Measurements from ENCODE around the gene CYRIA.

Gene CYRIA

DNA sequence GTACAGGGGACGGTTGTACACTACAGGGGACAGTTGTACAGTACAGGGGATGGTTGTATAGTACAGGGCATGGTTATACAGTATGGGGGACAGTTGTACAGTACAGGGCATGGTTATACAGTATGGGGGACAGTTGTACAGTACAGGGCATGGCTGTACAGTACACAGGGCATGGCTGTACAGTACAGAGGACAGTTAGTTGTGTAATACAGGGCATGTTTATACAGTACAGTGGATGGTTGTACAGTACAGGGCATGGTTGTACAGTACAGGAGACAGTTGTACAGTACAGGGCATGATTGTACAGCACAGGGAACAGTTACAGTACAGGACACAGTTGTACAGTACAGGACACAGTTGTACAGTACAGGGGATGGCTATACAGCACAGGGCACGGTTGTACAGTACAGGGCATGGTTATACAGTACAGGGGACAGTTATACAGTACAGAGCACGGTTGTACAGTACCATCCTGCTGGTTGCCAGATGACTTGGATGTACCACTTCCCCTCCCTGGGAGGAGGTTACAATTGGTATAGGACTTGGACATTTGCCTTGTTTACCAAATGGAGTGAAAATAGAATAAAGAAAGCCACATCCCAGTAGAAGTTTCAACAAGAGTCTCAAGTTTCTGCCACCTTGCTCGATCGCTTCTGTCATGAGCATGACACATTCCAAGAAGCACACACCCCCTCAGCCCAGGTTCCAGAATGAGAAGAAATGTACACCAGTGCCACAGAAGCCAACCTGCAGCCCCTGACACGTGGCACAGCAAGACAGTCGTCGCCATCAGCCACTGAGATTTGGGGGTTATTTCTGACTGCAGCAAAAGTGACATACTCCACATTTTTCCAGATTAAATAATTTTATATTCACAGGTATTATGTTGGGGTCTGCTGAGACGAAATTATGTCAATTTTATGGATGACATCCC lies 16.0 kb downstream of the CYRIA start:
- DNase-seq, result no peak

DNA sequence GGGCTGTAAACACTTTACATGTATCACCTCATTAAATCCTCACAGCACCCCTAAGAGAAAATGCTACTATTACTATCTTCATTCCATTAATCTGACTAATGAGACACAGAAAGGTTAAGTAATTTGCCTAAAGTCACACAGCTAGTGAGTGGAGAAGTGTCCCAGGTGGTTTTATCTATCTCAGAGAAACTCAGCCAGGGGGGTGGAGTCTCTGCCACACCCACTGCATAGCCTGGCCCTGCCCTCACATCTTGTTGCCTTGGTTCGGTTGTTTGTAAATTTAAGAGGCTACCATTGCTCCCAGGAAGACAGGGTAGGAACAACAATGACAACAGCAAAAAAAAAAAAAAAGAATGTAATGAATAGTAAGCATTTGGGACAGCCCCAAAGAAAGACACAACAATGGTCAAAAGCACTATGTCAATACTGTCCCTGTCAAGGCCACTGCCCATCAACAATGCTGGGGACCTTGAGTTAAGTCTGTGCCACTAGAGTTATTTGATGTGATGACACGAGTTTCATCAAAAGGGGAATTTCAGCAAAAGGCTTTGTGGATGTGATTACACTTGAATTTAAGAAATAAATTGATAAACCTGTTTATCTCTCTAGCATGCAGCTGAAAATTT lies 17.5 kb downstream of the CYRIA start:
- DNase-seq, result no peak

DNA sequence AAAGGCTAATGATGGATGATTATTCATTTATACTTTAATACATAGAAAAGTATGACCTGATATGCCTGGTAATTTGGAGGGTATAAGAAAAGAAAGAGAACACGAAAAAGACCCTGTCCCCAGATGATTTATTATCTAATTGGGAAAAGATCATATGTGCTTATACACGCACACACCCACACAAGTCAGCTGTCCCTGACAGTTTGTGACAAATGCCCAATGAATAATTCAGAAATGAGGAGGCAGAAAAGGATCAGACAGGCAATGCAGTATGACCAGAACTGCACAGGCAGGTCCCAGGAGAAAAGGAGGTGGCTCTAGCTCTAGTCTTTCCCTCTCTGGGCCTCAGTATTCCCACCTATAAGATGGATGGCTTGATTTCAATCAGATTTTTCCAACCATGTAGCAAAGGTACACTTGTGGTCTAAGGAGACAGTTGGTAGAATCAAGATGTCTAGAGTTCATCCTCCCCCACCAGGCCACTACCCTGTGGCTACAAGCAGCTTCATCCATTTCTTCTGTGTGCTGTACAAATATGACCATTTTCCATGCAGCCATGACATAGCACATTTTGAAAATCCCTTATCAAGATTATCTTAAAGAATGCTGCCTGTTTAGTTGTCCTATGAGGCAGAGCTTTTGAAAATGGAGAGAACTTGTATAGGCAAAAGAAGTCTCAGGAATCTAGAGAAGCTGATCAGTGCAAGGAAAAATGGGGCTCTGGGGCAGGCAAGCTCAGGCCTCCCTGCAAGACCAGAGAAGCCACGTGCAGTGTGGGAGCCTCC lies 19.7 kb downstream of the CYRIA start:
- DNase-seq, result no peak

DNA sequence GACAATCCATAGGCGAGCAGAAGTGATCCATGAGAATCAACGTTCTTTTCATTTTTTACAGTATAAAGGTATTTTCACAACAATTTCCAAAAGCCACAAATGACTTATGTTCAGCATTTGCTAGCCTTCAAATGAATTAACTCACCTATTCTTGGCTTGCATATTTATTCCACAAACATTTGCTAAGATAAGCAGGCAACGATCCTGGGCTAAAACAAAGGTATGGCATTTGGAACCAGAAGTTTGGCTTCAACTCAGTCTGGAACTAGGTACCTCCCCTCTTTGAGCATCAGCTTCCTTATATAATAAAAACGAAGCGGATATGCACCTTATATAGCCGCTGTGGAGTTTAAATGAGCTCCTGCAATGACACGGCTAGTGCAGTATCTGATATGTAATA lies 20.5 kb downstream of the CYRIA start:
- no peak for DNase-seq

DNA sequence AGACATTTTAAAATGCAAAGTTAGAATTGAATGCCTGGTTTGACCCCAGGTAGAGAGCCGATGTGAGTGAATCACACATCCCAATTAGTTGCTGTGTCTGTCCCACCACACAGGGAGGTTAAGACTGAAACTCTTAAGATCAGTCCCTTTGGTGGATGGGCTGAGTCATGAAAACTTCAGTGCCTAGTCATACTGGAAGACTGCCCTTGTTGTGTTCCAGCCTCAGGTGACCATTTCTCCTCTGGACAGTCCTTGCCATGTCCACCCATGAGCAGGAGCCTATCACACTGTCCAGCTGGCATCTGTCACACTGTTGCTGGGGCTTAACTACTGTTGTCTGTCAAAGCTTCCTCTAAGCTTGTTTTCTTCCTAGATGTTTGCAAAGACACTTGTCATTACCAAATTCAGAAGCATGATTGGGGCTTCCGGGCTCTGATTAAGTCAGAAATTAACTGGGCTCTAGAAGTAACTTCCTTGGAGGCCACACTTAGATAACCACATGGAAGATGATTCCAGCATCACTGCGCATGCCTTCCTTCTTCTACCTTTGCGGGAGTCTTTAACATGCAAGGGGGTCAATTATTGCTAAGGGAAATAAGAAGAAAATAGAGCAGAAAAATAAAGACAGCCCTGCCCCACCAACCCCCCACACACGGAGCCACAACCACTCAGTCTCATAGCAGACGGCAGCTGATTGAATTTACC lies 21.3 kb downstream of the CYRIA start:
- DNase-seq, result no peak

DNA sequence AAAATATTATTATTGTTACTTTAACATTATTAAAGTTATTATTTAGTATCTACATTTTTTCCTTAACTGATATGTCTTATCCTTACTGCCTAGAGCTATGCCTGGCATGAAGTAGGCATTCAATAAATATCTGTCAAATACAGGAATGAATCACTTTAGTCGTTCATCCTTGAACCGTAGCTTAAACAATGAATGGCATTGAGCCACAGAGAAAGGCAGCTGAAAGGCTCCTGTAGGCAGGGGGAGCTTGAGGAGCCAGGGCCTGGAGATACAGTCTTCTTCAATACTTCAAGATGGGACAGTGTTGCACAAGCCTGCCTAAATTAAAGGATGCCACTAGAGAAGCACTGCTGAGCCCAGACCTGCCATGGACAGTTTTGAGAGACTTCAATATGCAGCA lies 22.5 kb downstream of the CYRIA start:
- no peak for DNase-seq

DNA sequence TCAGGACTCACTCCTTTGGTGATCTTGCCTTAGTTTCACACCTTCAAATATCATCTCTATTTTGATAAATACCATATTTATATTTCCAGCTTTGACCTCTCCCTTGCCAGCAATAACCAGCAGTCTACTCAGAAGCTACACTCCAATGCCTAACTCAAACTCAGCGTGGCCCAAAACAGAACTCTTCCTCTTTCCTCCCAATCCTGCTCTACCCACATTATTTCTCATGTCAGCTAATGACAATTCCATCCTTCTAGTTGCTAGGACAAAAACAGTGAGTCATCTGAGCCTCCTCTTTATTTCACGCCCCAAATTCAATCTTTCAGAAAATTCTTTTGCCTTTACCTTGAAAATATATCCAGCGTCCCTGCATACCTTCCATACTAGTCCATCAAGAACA lies 23.5 kb downstream of the CYRIA start:
- DNase-seq, result no peak

DNA sequence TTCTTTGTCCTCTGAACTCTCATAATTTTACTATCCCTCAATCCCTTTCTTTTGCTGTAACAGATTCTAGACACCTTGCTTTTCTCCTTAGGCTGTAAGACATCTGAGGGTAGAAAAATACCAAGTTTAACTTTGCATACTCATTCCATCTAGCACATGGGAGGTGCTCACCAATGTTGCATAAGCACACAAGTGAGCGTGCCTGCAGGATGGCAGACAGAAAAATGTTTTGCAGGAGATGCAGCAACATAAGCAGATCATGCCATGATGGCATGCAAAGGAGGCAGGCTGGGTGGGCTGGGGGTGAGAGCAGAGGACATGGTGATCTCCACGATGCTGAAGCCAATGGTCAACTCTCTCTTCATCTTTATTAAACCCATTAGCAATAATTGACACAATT lies 24.1 kb downstream of the CYRIA start:
- no peak for DNase-seq

DNA sequence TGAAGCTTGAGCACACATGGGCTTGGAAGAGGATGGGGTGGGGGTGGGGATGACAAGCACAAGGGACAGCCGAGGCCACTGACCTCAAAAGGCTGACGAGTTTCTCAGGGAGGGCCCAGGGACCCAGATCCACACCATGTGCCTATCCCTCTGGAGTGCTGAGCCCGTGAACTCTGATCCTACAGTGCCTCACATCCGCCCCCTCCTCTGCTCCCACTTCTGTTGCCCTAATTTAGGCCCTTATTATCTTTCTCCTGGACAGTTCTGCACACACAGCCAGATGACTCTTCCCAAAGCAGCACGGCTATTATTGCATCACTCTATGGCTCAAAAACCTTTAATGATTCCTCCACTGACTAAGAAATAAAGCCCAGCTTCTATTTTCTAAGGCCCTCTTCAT lies 24.8 kb downstream of the CYRIA start:
- DNase-seq, result no peak

DNA sequence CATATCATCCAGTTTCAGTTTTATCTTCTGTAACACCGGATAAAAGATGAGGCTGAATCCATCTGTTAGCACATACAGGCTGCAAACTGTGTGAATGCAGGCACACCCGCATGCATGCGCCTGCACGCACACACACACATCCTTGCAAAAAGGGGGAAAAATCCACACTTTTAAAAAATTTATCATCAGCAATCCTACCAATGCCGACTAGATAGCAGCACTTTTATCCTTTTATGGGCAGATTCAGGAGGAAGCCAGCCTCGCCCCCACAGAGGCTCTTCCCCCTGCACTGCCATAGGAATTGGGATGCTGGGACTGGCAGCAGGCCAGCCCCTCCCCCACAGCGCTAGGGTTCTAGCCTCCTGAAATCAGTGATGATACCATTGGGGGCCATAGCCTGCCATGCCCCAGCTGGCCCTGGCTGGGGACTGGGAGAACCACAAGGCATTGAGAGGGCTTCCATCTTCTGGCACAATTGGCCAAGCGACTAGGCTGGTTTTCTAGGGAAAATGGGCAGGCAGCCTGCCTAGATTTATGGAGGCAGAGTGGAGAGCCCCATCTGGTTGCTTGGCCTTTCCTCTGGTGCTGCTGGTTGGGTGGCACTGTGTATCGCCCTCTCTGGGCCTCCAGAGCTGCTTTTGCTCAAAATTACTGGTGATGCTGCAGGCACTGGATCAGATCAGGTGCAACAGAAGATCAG lies 25.5 kb downstream of the CYRIA start:
- no peak for DNase-seq

DNA sequence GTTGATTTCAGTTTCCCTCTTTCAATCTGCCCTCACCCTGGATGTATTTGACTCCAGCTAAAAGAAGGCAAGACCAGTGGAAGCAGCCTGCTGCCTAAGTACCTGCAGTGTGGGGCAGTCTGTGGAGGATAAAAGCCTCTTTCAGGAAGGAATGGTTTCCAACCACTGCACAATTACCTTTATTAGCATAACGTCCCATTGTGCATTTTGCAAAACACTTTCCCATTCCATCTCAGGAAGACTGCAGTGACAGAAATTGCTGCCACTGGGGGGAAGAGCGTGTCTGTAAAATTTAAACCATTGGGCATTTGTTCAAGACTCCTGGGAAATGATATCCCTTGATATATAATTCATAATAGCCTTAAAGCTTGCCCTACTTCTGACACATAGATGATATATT lies 26.2 kb downstream of the CYRIA start:
- no peak for DNase-seq

DNA sequence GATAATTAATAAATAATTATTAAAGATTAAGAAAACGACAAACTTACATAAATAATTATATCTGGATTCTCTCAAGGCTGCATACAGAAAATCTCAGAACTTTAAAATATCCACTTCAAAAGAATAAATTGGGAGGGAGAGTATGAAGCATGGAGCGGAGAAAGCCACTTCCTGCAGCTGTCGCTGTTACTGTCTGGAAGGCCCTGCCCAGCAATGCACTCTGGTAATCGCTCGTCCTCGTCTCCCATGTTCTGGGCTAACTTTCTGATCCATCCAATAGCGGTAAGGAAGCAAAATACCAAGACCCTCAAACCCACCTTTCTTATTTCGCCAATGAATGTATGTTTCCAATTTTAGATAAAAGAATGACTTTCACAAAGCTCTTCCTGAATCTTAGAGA lies 26.7 kb downstream of the CYRIA start:
- DNase-seq, result no peak

DNA sequence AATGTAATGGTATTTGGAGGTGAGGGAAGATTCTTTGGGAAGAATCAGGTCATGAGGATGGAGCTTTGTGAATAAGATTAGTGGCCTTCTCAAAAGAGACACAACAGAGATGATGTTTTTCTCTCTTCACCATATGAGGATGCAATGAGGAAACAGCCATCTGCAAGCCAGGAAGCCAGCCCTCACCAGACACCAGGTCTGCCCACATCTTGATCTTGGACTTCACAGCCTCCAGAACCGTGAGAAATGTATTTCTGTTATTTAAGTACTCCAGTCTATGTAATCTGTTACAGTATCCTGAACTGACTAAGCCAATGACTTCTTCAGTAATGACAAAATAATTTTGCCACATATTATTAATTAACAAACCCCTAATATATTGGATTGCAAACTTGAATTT lies 28.3 kb downstream of the CYRIA start:
- DNase-seq, result no peak

DNA sequence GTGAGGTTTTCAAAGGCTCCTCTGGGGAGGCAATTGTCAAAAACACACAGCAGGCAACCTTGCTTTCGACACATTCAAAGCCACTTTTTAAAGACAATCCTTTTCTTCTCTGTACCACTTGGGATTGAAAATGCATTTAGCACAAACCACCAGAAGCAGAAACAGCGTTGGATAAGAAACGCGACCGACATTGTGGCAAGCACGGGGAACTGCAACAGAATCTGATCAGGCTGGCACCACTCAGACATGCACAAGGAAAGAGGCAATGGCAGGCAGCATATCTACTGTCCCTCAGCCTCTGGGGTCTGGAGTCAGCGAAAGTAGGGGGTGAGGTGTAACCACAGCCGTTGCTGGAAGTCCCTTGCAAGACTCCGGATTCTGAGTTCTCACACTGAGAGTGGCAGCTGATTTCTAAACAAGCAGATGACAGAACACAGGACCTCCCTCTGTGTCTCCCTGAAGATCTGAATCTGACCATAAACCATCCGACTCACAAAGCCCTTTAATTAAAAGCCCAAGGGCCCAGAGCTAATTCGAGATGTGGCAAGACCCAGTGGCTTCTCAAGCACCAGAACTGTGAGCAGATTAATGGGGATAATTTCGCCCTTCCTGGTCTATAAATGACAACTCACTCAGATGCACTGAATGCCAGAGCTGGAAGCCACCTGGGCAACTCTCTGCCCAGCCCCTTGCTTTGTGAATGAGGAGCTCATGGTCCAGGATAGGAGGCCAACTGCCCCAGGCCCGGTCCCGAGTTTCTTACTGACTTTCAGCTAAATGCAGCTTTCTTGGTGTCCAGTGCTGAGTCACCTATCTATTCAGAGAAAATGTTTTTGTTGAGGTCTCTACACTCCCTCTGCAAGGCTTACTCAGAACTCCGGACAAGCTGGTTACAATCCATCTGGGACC lies 29.6 kb downstream of the CYRIA start:
- no peak for DNase-seq

DNA sequence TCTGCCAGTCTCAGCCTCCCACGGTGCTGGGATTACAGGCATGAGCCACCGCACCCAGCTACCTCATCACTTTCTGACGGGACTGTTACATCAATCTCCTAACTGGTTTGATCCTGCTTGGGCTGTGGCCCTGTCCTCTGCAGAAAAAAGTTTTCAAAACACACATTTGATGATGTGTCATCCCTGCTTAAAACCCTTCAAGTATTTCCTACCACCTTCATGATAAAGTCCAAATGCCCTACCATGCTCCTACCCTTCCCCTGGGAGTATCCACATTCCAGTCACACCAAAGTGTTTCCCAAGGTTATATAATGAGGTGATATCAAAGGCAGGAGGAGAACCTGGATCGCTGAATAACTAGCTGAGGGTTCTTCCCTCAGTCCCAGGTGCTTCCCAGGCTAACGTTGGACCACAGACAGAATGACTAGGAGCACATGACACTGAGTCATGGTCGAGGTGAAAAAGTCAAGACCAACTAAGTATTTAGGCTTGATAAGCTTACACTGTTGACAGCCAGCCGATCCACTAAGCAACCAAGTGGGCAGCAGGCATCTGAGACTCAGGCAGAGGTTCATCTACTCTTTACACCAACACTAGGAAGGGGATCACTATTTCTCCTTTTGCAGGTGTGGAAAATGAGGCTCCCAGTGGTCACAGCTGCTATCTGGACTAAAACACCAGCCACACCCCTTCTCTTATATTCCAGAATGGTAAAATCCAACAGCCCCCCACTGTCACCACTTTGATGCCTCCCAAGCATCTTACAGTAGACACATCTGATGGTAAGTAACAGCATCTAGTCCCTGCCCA lies 31.8 kb downstream of the CYRIA start:
- DNase-seq, result no peak

DNA sequence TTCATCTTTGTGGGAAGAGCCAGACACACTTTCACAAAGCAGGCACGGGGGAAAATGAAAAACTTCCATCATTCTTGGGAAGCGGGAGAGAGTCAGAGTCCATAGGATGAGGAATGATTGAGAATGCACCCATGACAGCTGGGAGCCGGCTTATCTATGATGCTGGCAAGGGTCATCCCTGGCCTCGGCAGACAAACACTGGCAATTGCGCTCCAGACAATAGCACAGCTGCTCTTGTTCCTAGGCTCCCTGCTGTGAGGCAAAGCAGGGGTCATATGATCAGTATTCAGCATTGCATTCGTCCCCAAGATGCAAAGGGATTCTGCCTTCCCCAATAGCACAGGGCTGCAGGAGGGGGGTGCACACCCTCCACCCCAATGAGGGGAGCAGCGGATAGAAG lies 33.0 kb downstream of the CYRIA start:
- DNase-seq, result no peak

DNA sequence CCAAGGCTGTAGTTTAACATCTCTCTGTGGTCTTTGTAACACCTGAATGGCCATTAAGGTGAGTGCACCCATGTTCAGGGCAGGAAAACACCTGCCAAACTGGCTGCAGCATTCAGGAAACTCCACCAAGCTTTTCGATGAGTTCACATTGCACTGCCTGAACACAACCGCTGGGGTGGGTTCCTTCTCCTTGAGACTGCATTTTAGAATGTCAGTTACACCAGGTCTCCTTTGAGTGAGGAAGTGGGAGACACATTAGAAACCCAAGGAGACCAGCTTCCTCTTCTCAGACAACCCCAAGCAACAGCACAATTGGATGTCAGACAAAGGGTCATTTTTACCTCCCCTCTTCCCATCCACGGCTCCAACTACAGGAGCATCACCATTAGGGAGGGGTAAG lies 35.2 kb downstream of the CYRIA start:
- DNase-seq, result no peak

DNA sequence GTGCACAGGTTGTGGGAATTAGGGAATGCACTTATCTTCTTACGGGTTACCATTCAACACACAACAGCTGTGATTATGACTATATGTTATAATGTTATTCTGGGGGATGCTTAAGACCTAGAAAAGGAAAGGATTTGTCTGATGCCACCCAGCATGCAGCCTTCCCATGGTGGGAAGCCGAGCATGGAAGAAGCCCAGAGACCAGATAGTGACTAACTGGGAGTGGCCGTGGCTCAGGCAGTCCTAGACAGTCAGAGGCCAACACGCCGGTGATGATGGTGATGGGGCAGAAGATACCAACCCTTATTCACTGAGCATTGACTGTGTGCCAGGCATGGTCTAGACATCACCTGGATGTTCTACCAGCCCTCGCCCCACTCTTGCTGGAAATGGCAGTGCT lies 35.9 kb downstream of the CYRIA start:
- DNase-seq, result no peak

DNA sequence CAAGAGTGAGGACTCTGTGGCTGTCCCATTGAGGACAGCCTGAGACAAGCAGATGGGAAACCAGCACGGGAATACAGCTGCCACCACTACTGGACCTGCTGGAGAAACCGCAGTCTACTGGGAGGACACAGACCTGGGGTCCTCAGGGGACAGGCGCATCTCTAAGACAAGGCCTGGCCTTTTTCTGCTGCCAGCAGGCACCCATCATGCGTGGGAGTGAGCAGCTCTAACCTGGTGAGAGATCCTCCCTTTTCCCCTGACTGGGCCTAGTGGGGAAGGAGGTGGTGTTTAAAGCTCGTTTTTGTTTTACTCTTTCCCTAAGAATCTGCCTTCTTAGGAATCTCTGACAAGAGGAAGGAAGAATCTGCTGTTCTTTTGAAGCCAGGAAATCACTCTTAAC lies 36.6 kb downstream of the CYRIA start:
- DNase-seq, result no peak

DNA sequence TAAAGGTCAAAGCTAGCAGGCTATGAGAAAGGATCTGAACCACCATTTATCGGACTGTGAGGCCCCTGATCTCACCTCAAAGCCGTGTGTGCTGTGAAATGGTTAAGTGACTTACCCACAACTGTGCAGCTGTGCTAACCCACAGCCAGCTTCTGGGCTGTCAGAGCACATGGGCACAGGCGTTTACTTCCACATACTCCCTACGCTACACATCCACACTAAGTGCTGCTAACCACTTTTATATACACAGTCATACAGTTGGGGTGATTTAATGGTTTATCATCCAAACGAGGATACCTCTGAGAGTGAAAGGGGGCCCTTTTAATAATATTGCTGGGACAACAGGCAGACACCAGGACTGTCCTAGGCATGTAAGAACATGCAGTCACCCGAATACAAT lies 37.3 kb downstream of the CYRIA start:
- DNase-seq, result no peak
